Mucosa of descending colon (tissue), 3 donors: ENCODE measurements around the gene IFRD1. TPM values are rescaled to one million over a fixed set of nuclear protein-coding genes. Genes with fewer than 3 reads are reported as not detected.
"Not testable (repeated sequence)": the region's sequence is repeated elsewhere in the genome, so short reads cannot be mapped to it uniquely, and the experiment has no call there.

ENCODE experiments used
- ATAC-seq: fragments of 200-7000 bp; cut with Tn5 transposase; one replicate; pipeline ENCODE4 v1.9.1; 2020; ENCODE audit warnings: mild to moderate bottlenecking, moderate library complexity
- DNase-seq, 3 donors: peaks; one replicate each; pipeline ENCODE4 v3.0.0-alpha.2; 2020
- H3K36me3 ChIP-seq: fragments of 200-600 bp; one replicate; pipeline ENCODE4 v1.8.0; 2021; ENCODE audit warnings: low read depth, mild to moderate bottlenecking
- H3K4me1 ChIP-seq: fragments of 200-600 bp; one replicate; pipeline ENCODE4 v1.8.0; 2021; ENCODE audit warnings: low read depth, mild to moderate bottlenecking
- H3K4me3 ChIP-seq: fragments of 200-600 bp; one replicate; pipeline ENCODE4 v1.8.0; 2021; ENCODE audit warnings: mild to moderate bottlenecking
- H3K9me3 ChIP-seq: fragments of 200-600 bp; one replicate; pipeline ENCODE4 v1.8.0; 2021; ENCODE audit warnings: mild to moderate bottlenecking
- CTCF ChIP-seq: fragments of 200-600 bp; IDR thresholded peaks from one replicate; pipeline ENCODE4 v1.8.0; 2022; ENCODE audit warnings: antibody characterized with exemption, mild to moderate bottlenecking
- intact Hi-C, 2 donors: fragments of 100-400 bp; cut with DNase I in 1 of 2; cut with micrococcal nuclease in 1 of 2; formaldehyde crosslinking; loops; one replicate each; pipeline versions ENCODE4 v1.11.0 to v1.11.1; 2022; cut with DNase I, micrococcal nuclease
- total RNA-seq, 3 donors: library from RNA; stranded (reverse); fragmentation: NEBNext Ultra II Directional in 2 of 3; extraction: Animal tissue kit (Norgen Biotek cat#: 25700) in 2 of 3; gene quantifications; one replicate each; pipeline versions ENCODE4 v1.2.1 to v1.2.4, GENCODE V29; 2021 to 2023
- donor health status: DM: no; HTN: no; CAD: no; lungs with moderate emphysema.
- donor health status: DM: no; HTN: no; CAD: no.
- donor health status: DM: no; HTN: yes; CAD: no.

IFRD1 gene
- total RNA-seq, 3 donors from 2014 or later: 31.2 to 68.0 (median 47.1) TPM

- DNase-seq (peak; percentile 95 to 98 (median 95)), ATAC-seq (peak; percentile 83)
- peaks cover 7% of the 10 kb centered on the region for H3K36me3 ChIP-seq
- peak overlapping the region; percentile 99 for H3K4me3 ChIP-seq
- intact Hi-C loops: no loop called here
- no peaks in the 10 kb centered on the region for H3K9me3 ChIP-seq
- H3K4me1 ChIP-seq: peaks cover 28% of the 10 kb centered on the region
- no peak for TF ChIP-seq CTCF
Measured at GRCh38 chr7:112450807-112451761, 824 bp downstream of the IFRD1 start.

- ATAC-seq: no peak
- DNase-seq: peak; percentile 41 to 44 (median 42)
- Histone ChIP-seq H3K4me3 (no peak overlapping the region), H3K36me3 (peaks cover 7% of the 10 kb centered on the region), H3K9me3 (no peaks in the 10 kb centered on the region), H3K4me1 (peaks cover 28% of the 10 kb centered on the region)
- no peak for TF ChIP-seq CTCF
- intact Hi-C loops: no loop called here
Measured at GRCh38 chr7:112452102-112452888, 2.0 kb downstream of the IFRD1 start.

GRCh38 chr7:112453505-112454171 lies 3.4 kb downstream of the IFRD1 start:
- peaks cover 28% of the 10 kb centered on the region for H3K4me1 ChIP-seq
- DNase-seq (no peak), ATAC-seq (no peak)

GRCh38 chr7:112454191-112454590 lies 3.9 kb downstream of the IFRD1 start:
- ATAC-seq, intact Hi-C loops, DNase-seq, H3K9me3 ChIP-seq, H3K4me3 ChIP-seq, H3K36me3 ChIP-seq: not testable (repeated sequence)
- H3K4me1 ChIP-seq: peaks cover 28% of the 10 kb centered on the region

More at GRCh38 chr7:112453505-112454171, 3.4 kb downstream of the IFRD1 start:
- Histone ChIP-seq H3K9me3 (no peaks in the 10 kb centered on the region), H3K36me3 (peaks cover 7% of the 10 kb centered on the region), H3K4me3 (no peak overlapping the region)
- no peak for TF ChIP-seq CTCF
- intact Hi-C loops: no loop called here

DNA sequence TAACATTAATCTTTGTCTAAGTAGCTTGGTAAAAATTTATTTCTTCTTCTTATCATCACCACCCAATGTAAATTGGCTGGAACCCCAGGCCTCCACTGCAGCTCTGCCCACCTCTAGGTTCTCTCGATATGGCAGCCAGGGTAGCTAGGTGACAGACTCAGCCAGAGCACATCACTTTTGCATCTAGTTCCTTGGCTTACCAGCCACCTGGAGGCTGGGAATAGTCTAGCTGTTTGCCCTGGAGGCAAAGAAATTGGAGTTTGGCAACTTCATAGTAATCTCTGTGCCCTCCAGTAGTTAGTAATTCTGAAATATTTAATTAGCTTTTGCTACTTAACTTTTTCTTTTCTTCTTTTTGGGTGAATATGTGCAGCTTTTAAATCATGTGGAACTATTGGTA lies 9.4 kb downstream of the IFRD1 start:
- Histone ChIP-seq H3K36me3 (no peaks in the 10 kb centered on the region), H3K9me3 (no peaks in the 10 kb centered on the region), H3K4me1 (peaks cover 4% of the 10 kb centered on the region), H3K4me3 (no peak overlapping the region)
- DNase-seq: no peak
- ATAC-seq: no peak
- TF ChIP-seq CTCF: no peak
- intact Hi-C loops: no loop called here
